Hepatocyte (in vitro differentiated cells): Measurements from ENCODE around the gene E2F7. TPM values are rescaled to one million over a fixed set of nuclear protein-coding genes. Genes with fewer than 3 reads are reported as not detected.

Experiments
- DNase-seq: peaks from one replicate; pipeline ENCODE4 v3.0.0-alpha.2; 2016; ENCODE audit warnings: low spot score
- H2AFZ ChIP-seq: fragments of 200-600 bp; sonication (generic); 2 replicates; pipeline ENCODE4 v1.6.0; 2016; ENCODE audit warnings: antibody characterized with exemption, mild to moderate bottlenecking
- H3K27ac ChIP-seq: fragments of 200-600 bp; sonication (generic); 2 replicates; pipeline ENCODE4 v1.5.1; 2016; ENCODE audit warnings: mild to moderate bottlenecking
- H3K27me3 ChIP-seq: fragments of 200-600 bp; sonication (generic); 2 replicates; pipeline ENCODE4 v1.6.1; 2016
- H3K36me3 ChIP-seq: fragments of 200-600 bp; sonication (generic); replicated peaks from 2 replicates; pipeline ENCODE4 v1.5.1; 2016; ENCODE audit warnings: low read depth; ENCODE audit not compliant: insufficient read depth
- H3K4me1 ChIP-seq: fragments of 200-600 bp; sonication (generic); 2 replicates; pipeline ENCODE4 v1.5.1; 2016; ENCODE audit warnings: mild to moderate bottlenecking, moderate library complexity; ENCODE audit not compliant: insufficient read depth
- H3K4me2 ChIP-seq: fragments of 200-600 bp; sonication (generic); 2 replicates; pipeline ENCODE4 v1.6.0; 2016
- H3K4me3 ChIP-seq: fragments of 200-600 bp; sonication (generic); 2 replicates; pipeline ENCODE4 v1.5.1; 2016; ENCODE audit warnings: mild to moderate bottlenecking
- H3K79me2 ChIP-seq: fragments of 200-600 bp; sonication (generic); 2 replicates; pipeline ENCODE4 v1.6.0; 2017; ENCODE audit warnings: mild to moderate bottlenecking
- H3K9me2 ChIP-seq: fragments of 200-600 bp; sonication (generic); replicated peaks from 2 replicates; pipeline ENCODE4 v1.6.0; 2017; ENCODE audit warnings: mild to moderate bottlenecking; ENCODE audit not compliant: insufficient read depth
- H3K9me3 ChIP-seq: fragments of 200-600 bp; sonication (generic); 2 replicates; pipeline ENCODE4 v1.5.1; 2016; ENCODE audit warnings: low read depth, mild to moderate bottlenecking
- H4K20me1 ChIP-seq: fragments of 200-600 bp; sonication (generic); 2 replicates; pipeline ENCODE4 v1.6.0; 2016; ENCODE audit warnings: mild to moderate bottlenecking; ENCODE audit not compliant: insufficient read depth, poor library complexity, severe bottlenecking
- EZH2 ChIP-seq: fragments of 200-600 bp; sonication (generic); IDR thresholded peaks from 2 replicates; pipeline ENCODE4 v1.6.1; 2016; ENCODE audit warnings: antibody characterized with exemption, mild to moderate bottlenecking, borderline replicate concordance
- EZH2phosphoT487 ChIP-seq: fragments of 200-600 bp; sonication (generic); IDR thresholded peaks from one replicate; pipeline ENCODE4 v1.6.1; 2018; ENCODE audit warnings: antibody characterized with exemption, mild to moderate bottlenecking, low read depth, moderate library complexity; ENCODE audit not compliant: unreplicated experiment, severe bottlenecking
- WGBS: methylation state at CpG from one replicate; pipeline ENCODE4 v1.1.6; 2016; ENCODE audit warnings: low lambda C conversion rate; ENCODE audit errors: missing lambda C conversion rate; 5-methylcytosine and 5-hydroxymethylcytosine counted together
- polyA plus RNA-seq: library from polyadenylated mRNA; unstranded; fragments of >200 nt; fragmentation: Nextera tagmentation; extraction: Ambion mirVana; gene quantifications from 2 replicates; pipeline ENCODE4 v1.2.1, GENCODE V29; 2016
- total RNA-seq: library from RNA; depleted of rRNA; stranded (reverse); fragments of >200 nt; gene quantifications from 2 replicates; pipeline ENCODE4 v1.2.3, GENCODE V29; 2014
- TF ChIP-seq, protein P1 (sequence below): fragments of 200-600 bp; sonication (generic); IDR thresholded peaks from 2 replicates; pipeline ENCODE4 v1.5.1; 2016; ENCODE audit warnings: antibody characterized with exemption, mild to moderate bottlenecking; ENCODE audit not compliant: poor library complexity

The E2F7 gene
- total and polyA plus RNA-seq, 2 experiments from 2014 or later, result 2.0 to 3.5 TPM

DNA sequence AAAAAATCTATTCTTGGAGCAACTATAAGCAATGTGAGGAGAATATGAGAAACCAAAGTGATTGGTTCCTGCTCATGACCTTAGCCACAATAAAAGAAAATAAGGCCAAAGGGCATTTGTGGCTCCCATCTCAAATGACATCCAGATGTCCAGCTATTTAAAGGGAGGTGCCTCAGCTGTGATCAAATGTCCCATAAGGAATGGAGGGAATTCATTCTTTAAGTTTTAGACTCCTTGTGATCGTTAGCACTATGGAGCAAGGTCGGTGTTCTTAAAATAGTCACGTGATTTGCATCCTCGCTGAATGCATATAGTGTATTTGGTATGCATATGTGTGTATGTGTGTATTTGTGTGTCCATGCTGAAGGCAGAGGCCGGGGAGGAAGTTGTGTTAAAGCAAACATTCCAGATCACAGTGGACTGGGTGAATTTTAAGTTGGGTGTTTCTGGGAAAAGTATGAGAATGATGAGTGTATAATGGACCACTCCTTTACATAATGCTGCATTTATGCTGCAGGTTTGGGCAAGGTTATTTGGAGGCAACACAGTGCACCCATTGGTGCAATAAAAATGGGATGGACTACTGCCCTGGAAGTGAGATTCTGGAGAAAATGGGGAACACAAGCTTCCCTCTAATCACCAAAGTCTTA is 5.6 kb upstream of the E2F7 start:
- Histone ChIP-seq H3K36me3 (no peaks in the 10 kb centered on the region), H3K27ac (no peak overlapping the region), H3K9me2 (no peaks in the 10 kb centered on the region), H3K4me3 (no peak overlapping the region), H3K9me3 (no peaks in the 10 kb centered on the region), H2AFZ (no peak overlapping the region), H4K20me1 (no peaks in the 10 kb centered on the region), H3K79me2 (no peaks in the 10 kb centered on the region), H3K27me3 (no peaks in the 10 kb centered on the region), H3K4me1 (no peaks in the 10 kb centered on the region), H3K4me2 (no peak overlapping the region)
- DNase-seq, result no peak
- TF ChIP-seq EZH2phosphoT487 (no peak), EZH2 (no peak)
- TF ChIP-seq, protein P1, sequence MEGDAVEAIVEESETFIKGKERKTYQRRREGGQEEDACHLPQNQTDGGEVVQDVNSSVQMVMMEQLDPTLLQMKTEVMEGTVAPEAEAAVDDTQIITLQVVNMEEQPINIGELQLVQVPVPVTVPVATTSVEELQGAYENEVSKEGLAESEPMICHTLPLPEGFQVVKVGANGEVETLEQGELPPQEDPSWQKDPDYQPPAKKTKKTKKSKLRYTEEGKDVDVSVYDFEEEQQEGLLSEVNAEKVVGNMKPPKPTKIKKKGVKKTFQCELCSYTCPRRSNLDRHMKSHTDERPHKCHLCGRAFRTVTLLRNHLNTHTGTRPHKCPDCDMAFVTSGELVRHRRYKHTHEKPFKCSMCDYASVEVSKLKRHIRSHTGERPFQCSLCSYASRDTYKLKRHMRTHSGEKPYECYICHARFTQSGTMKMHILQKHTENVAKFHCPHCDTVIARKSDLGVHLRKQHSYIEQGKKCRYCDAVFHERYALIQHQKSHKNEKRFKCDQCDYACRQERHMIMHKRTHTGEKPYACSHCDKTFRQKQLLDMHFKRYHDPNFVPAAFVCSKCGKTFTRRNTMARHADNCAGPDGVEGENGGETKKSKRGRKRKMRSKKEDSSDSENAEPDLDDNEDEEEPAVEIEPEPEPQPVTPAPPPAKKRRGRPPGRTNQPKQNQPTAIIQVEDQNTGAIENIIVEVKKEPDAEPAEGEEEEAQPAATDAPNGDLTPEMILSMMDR, result no peak
- WGBS, result 85% methylated on average over 5 of the region's 5 CpGs

DNA sequence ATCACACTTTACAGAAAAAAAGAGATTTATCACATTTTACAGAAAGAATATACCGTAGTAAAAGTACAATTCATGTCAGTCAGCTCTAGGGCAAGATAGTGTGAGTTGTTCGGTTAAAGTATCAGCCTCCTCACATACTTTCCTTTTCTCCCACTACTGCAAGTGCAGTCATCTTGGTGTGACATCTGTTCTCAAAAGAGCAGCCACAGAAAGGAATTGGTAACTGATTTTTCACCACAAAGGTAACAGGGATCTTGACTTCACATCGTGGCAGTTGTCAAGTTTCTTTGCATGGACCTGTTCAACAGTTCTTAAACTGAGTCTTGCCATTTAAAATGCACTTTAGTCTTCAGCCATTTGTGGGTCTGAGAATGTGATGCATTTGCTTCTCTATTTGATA is 5.0 kb upstream of the E2F7 start:
- H3K27me3 ChIP-seq, result no peaks in the 10 kb centered on the region
- no peaks in the 10 kb centered on the region for H4K20me1 ChIP-seq
- no peaks in the 10 kb centered on the region for H3K9me2 ChIP-seq
- no peak overlapping the region for H2AFZ ChIP-seq
- 77% methylated on average over 3 of the region's 3 CpGs for WGBS
- H3K27ac ChIP-seq, result no peak overlapping the region
- no peaks in the 10 kb centered on the region for H3K4me1 ChIP-seq
- TF ChIP-seq, protein P1, result no peak
- TF ChIP-seq EZH2, result no peak
- no peak for TF ChIP-seq EZH2phosphoT487
- no peaks in the 10 kb centered on the region for H3K79me2 ChIP-seq
- no peak overlapping the region for H3K4me3 ChIP-seq
- H3K36me3 ChIP-seq, result no peaks in the 10 kb centered on the region
- H3K4me2 ChIP-seq, result no peak overlapping the region
- H3K9me3 ChIP-seq, result no peaks in the 10 kb centered on the region
- no peak for DNase-seq

DNA sequence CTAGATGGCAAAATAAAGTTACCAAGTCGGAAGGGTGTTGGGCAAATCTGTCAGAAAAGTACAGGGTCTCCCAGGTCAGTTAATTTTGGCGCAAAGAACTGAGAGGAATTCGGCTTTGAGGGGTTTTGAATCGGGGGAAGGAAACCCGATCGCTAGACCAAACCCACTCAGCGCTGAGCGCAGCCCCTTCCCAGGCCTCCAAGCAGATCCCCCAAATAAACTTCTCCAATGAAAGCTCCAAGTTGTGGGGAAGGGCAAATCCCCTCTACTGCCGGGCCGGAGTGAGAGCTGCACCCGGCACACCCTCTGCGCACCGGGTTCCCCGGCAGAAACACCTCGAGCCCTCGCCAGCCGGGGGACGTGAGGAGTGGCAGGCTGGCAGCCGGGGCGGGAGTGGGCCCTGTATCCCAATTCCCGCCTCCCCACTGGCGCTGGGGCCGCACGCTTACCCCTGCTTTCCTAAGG is 441 bp downstream of the E2F7 start:
- Histone ChIP-seq H2AFZ (peak overlapping the region; percentile 91), H3K79me2 (no peaks in the 10 kb centered on the region), H3K4me3 (peak overlapping the region; percentile 82), H3K36me3 (no peaks in the 10 kb centered on the region), H3K4me2 (peak overlapping the region; percentile 95), H3K27me3 (no peaks in the 10 kb centered on the region), H3K4me1 (peaks cover 3% of the 10 kb centered on the region), H4K20me1 (no peaks in the 10 kb centered on the region), H3K9me3 (no peaks in the 10 kb centered on the region), H3K27ac (peak overlapping the region; percentile 16), H3K9me2 (no peaks in the 10 kb centered on the region)
- WGBS, result 2% methylated on average over 24 of the region's 24 CpGs
- DNase-seq, result no peak
- TF ChIP-seq EZH2 (no peak), EZH2phosphoT487 (no peak)
- TF ChIP-seq, protein P1, result no peak
